ENCODE results near the gene KLHL40. TPM values are rescaled to one million over a fixed set of nuclear protein-coding genes. Genes with fewer than 3 reads are reported as not detected.

KLHL40 gene
- polyA plus RNA-seq, 1 experiment, result not detected

GRCh38 chr3:42692667-42693529, 7.6 kb downstream of the KLHL40 start:
- CTCF ChIA-PET, result no interaction called here
- H3K27me3 ChIP-seq (ENCODE audit: control insufficient read depth, insufficient read depth, low read length), result peaks cover 35% of the 10 kb centered on the region
- TF ChIP-seq, protein P1, sequence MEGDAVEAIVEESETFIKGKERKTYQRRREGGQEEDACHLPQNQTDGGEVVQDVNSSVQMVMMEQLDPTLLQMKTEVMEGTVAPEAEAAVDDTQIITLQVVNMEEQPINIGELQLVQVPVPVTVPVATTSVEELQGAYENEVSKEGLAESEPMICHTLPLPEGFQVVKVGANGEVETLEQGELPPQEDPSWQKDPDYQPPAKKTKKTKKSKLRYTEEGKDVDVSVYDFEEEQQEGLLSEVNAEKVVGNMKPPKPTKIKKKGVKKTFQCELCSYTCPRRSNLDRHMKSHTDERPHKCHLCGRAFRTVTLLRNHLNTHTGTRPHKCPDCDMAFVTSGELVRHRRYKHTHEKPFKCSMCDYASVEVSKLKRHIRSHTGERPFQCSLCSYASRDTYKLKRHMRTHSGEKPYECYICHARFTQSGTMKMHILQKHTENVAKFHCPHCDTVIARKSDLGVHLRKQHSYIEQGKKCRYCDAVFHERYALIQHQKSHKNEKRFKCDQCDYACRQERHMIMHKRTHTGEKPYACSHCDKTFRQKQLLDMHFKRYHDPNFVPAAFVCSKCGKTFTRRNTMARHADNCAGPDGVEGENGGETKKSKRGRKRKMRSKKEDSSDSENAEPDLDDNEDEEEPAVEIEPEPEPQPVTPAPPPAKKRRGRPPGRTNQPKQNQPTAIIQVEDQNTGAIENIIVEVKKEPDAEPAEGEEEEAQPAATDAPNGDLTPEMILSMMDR (IDR thresholded peaks at IDR 0.05; ENCODE audit: low read depth, low read length), result no peak
- no peak overlapping the region for H3K4me3 ChIP-seq (ENCODE audit: low read depth, low read length)
- POLR2A ChIA-PET, result no interaction called here
- H3K9me3 ChIP-seq (ENCODE audit: control insufficient read depth, insufficient read depth, low read length), result no peaks in the 10 kb centered on the region
- no peak overlapping the region for H3K27ac ChIP-seq (ENCODE audit: low read depth, low read length)
- no peak for DNase-seq (ENCODE audit: low read depth, low spot score)

DNA sequence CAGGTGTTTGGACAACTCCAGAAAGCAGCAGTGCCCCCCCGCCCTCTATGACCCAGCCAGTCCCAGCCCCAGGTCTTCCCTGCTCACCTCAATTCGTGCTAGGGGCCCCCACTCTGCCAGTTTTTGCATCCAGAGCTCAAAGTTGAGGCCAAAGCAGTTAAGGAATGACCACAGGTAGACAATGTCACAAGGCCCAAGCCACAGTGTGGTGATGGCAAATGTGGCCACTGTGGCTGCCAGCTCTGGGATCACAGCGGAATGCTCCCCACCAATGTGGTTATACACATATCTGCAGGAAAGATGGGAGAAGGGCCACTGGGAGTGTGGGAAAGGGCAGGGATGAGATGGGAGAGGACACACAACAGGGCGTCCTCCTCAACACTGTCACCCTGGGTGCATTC, 8.2 kb downstream of the KLHL40 start:
- CTCF ChIA-PET, result no interaction called here
- TF ChIP-seq, protein P1 (IDR thresholded peaks at IDR 0.05; ENCODE audit: low read depth, low read length), result no peak
- H3K27me3 ChIP-seq (ENCODE audit: control insufficient read depth, insufficient read depth, low read length), result peaks cover 35% of the 10 kb centered on the region
- H3K4me3 ChIP-seq (ENCODE audit: low read depth, low read length), result no peak overlapping the region
- H3K27ac ChIP-seq (ENCODE audit: low read depth, low read length), result no peak overlapping the region
- H3K9me3 ChIP-seq (ENCODE audit: control insufficient read depth, insufficient read depth, low read length), result no peaks in the 10 kb centered on the region
- no peak for DNase-seq (ENCODE audit: low read depth, low spot score)
- POLR2A ChIA-PET, result no interaction called here

DNA sequence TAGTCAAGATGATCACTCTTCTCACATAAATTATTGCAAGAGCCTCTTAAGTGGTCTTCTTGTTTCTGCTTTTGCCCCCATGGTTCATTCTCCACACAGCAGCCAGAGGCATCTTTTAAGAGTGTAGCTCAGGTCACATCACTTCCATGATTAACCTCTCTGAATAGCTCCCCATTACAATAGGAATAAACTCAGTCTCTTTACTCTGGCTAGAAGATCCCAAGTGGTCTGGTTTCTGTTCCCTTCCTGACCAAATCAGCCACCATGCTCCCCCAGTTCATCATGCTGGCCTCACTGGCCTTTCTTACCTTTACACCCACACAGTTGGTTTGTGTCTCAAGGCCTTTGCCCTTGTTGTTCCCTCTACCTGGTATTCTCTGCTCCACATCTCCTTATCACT, 9.0 kb downstream of the KLHL40 start:
- ChIA-PET CTCF (no interaction called here), POLR2A (no interaction called here)
- no peak overlapping the region for H3K4me3 ChIP-seq (ENCODE audit: low read depth, low read length)
- TF ChIP-seq, protein P1 (IDR thresholded peaks at IDR 0.05; ENCODE audit: low read depth, low read length), result no peak
- H3K27ac ChIP-seq (ENCODE audit: low read depth, low read length), result no peak overlapping the region
- no peaks in the 10 kb centered on the region for H3K9me3 ChIP-seq (ENCODE audit: control insufficient read depth, insufficient read depth, low read length)
- DNase-seq (ENCODE audit: low read depth, low spot score), result no peak
- peaks cover 38% of the 10 kb centered on the region for H3K27me3 ChIP-seq (ENCODE audit: control insufficient read depth, insufficient read depth, low read length)

GRCh38 chr3:42696356-42697288, 11.3 kb downstream of the KLHL40 start:
- Histone ChIP-seq H3K27me3 (ENCODE audit: control insufficient read depth, insufficient read depth, low read length) (peaks cover 28% of the 10 kb centered on the region), H3K9me3 (ENCODE audit: control insufficient read depth, insufficient read depth, low read length) (no peaks in the 10 kb centered on the region), H3K4me3 (ENCODE audit: low read depth, low read length) (no peak overlapping the region), H3K27ac (ENCODE audit: low read depth, low read length) (no peak overlapping the region)
- DNase-seq (ENCODE audit: low read depth, low spot score), result no peak
- CTCF ChIA-PET, result no interaction called here
- TF ChIP-seq, protein P1 (IDR thresholded peaks at IDR 0.05; ENCODE audit: low read depth, low read length), result no peak
- POLR2A ChIA-PET, result no interaction called here
